GM12891 (cell line): ENCODE data around the gene RABAC1. TPM values are rescaled to one million over a fixed set of nuclear protein-coding genes. Genes with fewer than 3 reads are reported as not detected.

Experiments used
- DNase-seq: peaks from one replicate; pipeline ENCODE4 v3.0.0; 2011; ENCODE audit warnings: low spot score; ENCODE audit not compliant: insufficient read length
- FAIRE-seq: peaks from 2 replicates; lab custom pipeline; 2011; peaks lifted over from hg19 to GRCh38; lab: Jason Lieb, UNC
- PAX5 ChIP-seq: IDR thresholded peaks from 2 replicates; pipeline ENCODE4 v1.6.1; 2011; ENCODE audit warnings: low read length, moderate library complexity, mild to moderate bottlenecking; ENCODE audit not compliant: insufficient read depth, severe bottlenecking
- POLR2A ChIP-seq: IDR thresholded peaks from 2 replicates; pipeline ENCODE4 v1.6.1; 2011; ENCODE audit warnings: low read depth, low read length, control low read depth
- POLR2AphosphoS5 ChIP-seq: IDR thresholded peaks from 2 replicates; pipeline ENCODE4 v1.6.1; 2011; ENCODE audit warnings: low read depth, low read length, control low read depth
- POU2F2 ChIP-seq: IDR thresholded peaks from 2 replicates; pipeline ENCODE4 v1.6.1; 2011; ENCODE audit warnings: low read depth, mild to moderate bottlenecking, control low read depth, low read length, moderate library complexity
- SPI1 ChIP-seq: IDR thresholded peaks from 2 replicates; pipeline ENCODE4 v1.6.1; 2011; ENCODE audit warnings: low read depth, low read length, control low read depth
- TAF1 ChIP-seq: IDR thresholded peaks from 2 replicates; pipeline ENCODE4 v1.6.1; 2011; ENCODE audit warnings: low read depth, low read length, control low read depth
- polyA plus RNA-seq: library from polyadenylated mRNA; unstranded; fragments of >200 nt; gene quantifications from one replicate; pipeline ENCODE4 v1.2.1, GENCODE V29; 2012; ENCODE audit warnings: low read depth, missing spikeins, inconsistent platforms; ENCODE audit not compliant: missing spikeins

The RABAC1 gene
- 49.2 TPM for polyA plus RNA-seq

GRCh38 chr19:41959056-41960053, at the start of gene RABAC1:
TSS of gene RABAC1 (minus strand) at chr19:41959321. CDS start at chr19:41959292, 29 bp downstream.
- FAIRE-seq (peak; percentile 97), DNase-seq (peak; percentile 97)
- TF ChIP-seq TAF1 (0 out of 2 replicates have a peak, but pooled peaks have one; percentile 31), POU2F2 (no peak), POLR2AphosphoS5 (no peak), PAX5 (no peak), POLR2A (0 out of 2 replicates have a peak, but pooled peaks have one; percentile 31)

- FAIRE-seq = no peak
- no peak for TF ChIP-seq POLR2AphosphoS5
- no peak for TF ChIP-seq TAF1
- TF ChIP-seq POLR2A = no peak
- TF ChIP-seq POU2F2 = no peak
- TF ChIP-seq SPI1 = no peak
- TF ChIP-seq PAX5 = no peak
These were observed 47.4 kb upstream of the RABAC1 start for GRCh38 chr19:42006569-42006968.

DNA sequence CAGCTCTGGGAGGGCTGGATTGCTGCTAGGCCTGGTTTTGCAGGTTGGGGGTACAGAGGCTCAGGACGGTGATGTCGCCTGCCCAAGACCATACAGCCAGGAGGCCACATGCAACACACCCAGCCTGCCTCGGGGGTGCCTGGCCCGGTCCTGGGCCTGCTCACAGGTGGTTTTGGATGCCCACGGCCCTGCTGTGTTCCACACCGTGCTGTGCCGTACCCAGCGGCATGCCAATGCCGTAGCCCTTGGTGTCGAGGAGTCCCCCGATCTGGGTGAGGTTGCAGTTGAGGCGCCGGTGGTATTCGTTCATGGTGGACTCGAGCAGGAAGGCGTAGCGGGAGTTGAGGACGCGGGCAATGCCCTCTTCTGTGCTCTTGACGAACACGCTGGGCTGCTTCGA, 46.4 kb upstream of the RABAC1 start:
- DNase-seq (no peak), FAIRE-seq (no peak)
- TF ChIP-seq POLR2AphosphoS5 (no peak), TAF1 (no peak), POU2F2 (no peak), SPI1 (no peak), PAX5 (no peak), POLR2A (no peak)

More at GRCh38 chr19:42006569-42006968, 47.4 kb upstream of the RABAC1 start:
- no peak for DNase-seq

DNA sequence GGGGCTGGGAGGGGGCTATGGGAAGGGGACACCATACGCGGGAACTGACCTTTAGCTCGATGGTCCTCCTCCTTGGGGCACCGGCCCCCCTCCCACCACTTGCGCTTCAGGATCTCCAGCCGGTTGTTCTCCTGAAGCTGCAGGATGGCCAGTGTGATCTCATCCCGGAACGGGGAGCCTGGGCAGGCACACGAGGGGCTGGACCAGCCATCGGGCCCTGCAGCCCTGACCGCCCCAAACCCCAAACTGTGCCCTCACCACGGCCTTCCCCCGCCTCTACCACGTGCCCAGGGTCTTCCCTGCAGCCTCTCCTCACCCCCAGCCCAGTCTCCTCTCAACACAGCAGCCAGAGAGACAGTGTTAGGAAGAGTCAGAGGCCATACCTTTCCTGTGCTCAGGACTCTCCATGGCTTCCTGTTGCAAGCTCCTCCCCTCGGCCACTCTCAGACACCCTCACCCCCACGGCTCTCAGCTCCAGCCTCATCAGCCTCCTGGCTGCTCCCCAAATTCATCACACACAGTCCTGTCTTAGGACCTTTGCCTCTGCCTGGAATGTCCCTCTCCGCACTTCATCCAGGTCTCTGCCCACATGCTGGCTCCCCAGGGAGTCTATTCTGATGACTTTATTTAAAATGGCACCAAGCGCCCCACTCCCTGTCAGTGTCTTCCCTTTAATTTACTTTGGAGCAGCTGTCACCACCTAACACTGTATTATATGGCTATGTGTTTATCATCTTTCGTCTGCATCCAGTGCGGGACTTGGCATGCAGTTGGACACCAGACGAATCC, 44.6 kb upstream of the RABAC1 start:
- no peak for TF ChIP-seq POLR2A
- TF ChIP-seq POLR2AphosphoS5 = no peak
- TF ChIP-seq TAF1 = no peak
- TF ChIP-seq POU2F2 = no peak
- no peak for TF ChIP-seq SPI1
- no peak for TF ChIP-seq PAX5
- DNase-seq = no peak
- no peak for FAIRE-seq

DNA sequence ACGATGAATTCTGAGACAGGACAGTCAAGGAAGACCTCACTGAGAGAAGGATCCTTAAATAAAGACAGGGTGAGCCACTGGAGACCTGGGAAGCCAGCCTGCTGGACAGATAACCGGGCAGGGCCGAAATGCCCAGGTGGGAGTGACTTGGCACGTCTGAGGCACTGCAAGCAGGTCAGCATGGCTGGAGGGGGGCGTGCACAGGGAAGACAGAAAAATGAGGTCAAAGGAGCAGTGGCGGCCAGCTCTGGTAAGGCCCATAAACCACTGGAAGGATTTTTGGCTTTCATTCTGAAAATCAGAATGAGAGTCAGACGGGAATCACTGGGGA, 40.7 kb upstream of the RABAC1 start:
- DNase-seq = no peak
- TF ChIP-seq POLR2AphosphoS5 (no peak), PAX5 (no peak), POLR2A (no peak), TAF1 (no peak), SPI1 (no peak), POU2F2 (no peak)
- no peak for FAIRE-seq

- FAIRE-seq (no peak), DNase-seq (no peak)
- TF ChIP-seq POLR2A (no peak), SPI1 (no peak), TAF1 (no peak), POU2F2 (no peak), POLR2AphosphoS5 (no peak), PAX5 (no peak)
These were observed 40.2 kb upstream of the RABAC1 start for GRCh38 chr19:41999071-41999877.

GRCh38 chr19:41998246-41999020, 39.3 kb upstream of the RABAC1 start:
- peak; percentile 66 for DNase-seq
- FAIRE-seq = no peak

GRCh38 chr19:41997851-41998229, 38.7 kb upstream of the RABAC1 start:
- no peak for DNase-seq
- no peak for FAIRE-seq
- no peak for TF ChIP-seq TAF1
- no peak for TF ChIP-seq POLR2A
- no peak for TF ChIP-seq SPI1
- TF ChIP-seq POLR2AphosphoS5 = no peak
- no peak for TF ChIP-seq POU2F2
- no peak for TF ChIP-seq PAX5

More at GRCh38 chr19:41998246-41999020, 39.3 kb upstream of the RABAC1 start:
- TF ChIP-seq POLR2A (no peak), POU2F2 (no peak), SPI1 (no peak)
